ENCODE results near the gene ZNF639. TPM values are rescaled to one million over a fixed set of nuclear protein-coding genes. Genes with fewer than 3 reads are reported as not detected.
A peak's percentile ranks its signal among the peaks of the same experiment; 100 is the strongest.

The ZNF639 gene
- total and polyA plus RNA-seq, 2 of the 13 experiments (the other 11 are each of a cell fraction or from before 2014, with no cell fraction given), result 11.6 to 42.4 TPM

DNA sequence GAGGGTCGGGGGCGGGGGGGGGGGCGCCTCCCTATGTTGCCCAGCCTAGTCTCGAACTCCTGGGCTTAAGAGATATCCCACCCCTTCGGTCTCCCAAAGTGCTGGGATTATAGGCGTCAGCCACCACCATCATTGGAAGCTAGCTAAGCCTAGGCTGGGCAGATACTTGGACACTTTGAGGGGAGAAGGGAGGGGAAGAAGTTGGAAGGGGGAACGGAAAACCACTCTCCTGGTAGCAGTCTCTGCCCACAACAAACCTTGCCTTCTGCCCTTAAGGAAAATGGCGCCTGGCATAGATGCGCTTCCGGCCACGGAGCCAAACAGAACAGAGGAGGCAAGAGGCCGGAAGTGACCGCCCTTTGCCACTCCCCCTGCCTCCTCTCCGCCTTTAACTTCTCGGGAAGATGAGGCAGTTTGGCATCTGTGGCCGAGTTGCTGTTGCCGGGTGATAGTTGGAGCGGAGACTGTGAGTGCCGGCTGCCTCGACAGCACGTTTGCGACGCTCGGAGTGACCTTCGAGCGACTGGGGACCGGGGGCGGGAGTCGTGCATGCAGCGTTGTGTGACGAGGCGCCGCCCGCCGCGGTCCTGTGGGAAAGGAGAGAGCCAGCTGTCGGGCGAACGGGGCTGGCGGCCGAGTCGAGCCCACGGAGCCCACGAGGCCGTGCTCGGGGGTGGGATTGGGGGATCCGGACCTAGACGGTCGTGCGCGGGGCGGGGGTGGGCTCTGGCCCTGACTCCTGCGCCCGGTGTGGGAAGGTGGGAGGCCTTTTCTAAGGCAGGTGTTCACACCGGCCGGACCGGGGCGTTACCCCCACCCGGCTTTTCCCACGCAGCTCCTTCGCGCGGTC lies 24.7 kb downstream of the ZNF639 start, which contains the start of gene MFN1 (continued):
- TF ChIP-seq, protein P1, sequence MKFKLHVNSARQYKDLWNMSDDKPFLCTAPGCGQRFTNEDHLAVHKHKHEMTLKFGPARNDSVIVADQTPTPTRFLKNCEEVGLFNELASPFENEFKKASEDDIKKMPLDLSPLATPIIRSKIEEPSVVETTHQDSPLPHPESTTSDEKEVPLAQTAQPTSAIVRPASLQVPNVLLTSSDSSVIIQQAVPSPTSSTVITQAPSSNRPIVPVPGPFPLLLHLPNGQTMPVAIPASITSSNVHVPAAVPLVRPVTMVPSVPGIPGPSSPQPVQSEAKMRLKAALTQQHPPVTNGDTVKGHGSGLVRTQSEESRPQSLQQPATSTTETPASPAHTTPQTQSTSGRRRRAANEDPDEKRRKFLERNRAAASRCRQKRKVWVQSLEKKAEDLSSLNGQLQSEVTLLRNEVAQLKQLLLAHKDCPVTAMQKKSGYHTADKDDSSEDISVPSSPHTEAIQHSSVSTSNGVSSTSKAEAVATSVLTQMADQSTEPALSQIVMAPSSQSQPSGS (CRISPR knock-in tag; IDR thresholded peaks at IDR 0.05), result no peak
- peak; percentile 82; the same call in 1 of the 2 replicates for TF ChIP-seq ZFP90 (CRISPR knock-in tag; IDR thresholded peaks at IDR 0.05; ENCODE audit: borderline replicate concordance)
- TF ChIP-seq SRF (IDR thresholded peaks at IDR 0.05; ENCODE audit: low read depth, low read length), result no peak
- TF ChIP-seq, protein P2, sequence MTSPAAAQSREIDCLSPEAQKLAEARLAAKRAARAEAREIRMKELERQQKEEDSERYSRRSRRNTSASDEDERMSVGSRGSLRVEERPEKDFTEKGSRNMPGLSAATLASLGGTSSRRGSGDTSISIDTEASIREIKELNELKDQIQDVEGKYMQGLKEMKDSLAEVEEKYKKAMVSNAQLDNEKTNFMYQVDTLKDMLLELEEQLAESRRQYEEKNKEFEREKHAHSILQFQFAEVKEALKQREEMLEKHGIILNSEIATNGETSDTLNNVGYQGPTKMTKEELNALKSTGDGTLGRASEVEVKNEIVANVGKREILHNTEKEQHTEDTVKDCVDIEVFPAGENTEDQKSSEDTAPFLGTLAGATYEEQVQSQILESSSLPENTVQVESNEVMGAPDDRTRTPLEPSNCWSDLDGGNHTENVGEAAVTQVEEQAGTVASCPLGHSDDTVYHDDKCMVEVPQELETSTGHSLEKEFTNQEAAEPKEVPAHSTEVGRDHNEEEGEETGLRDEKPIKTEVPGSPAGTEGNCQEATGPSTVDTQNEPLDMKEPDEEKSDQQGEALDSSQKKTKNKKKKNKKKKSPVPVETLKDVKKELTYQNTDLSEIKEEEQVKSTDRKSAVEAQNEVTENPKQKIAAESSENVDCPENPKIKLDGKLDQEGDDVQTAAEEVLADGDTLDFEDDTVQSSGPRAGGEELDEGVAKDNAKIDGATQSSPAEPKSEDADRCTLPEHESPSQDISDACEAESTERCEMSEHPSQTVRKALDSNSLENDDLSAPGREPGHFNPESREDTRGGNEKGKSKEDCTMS (CRISPR knock-in tag; conservative IDR thresholded peaks at IDR 0.05), result no peak
- peak; percentile 12 for TF ChIP-seq ZNF781 (CRISPR knock-in tag; IDR thresholded peaks at IDR 0.05; ENCODE audit: borderline replicate concordance, not compliant biosample characterization)
- no peak for TF ChIP-seq ZNF615 (CRISPR knock-in tag; IDR thresholded peaks at IDR 0.05; ENCODE audit: borderline replicate concordance)
- no peak for TF ChIP-seq ZBTB2 (CRISPR knock-in tag; IDR thresholded peaks at IDR 0.05; ENCODE audit: low read depth)
- no peak for TF ChIP-seq ZNF570 (CRISPR knock-in tag; IDR thresholded peaks at IDR 0.05; ENCODE audit: borderline replicate concordance)
- TF ChIP-seq, protein P3, sequence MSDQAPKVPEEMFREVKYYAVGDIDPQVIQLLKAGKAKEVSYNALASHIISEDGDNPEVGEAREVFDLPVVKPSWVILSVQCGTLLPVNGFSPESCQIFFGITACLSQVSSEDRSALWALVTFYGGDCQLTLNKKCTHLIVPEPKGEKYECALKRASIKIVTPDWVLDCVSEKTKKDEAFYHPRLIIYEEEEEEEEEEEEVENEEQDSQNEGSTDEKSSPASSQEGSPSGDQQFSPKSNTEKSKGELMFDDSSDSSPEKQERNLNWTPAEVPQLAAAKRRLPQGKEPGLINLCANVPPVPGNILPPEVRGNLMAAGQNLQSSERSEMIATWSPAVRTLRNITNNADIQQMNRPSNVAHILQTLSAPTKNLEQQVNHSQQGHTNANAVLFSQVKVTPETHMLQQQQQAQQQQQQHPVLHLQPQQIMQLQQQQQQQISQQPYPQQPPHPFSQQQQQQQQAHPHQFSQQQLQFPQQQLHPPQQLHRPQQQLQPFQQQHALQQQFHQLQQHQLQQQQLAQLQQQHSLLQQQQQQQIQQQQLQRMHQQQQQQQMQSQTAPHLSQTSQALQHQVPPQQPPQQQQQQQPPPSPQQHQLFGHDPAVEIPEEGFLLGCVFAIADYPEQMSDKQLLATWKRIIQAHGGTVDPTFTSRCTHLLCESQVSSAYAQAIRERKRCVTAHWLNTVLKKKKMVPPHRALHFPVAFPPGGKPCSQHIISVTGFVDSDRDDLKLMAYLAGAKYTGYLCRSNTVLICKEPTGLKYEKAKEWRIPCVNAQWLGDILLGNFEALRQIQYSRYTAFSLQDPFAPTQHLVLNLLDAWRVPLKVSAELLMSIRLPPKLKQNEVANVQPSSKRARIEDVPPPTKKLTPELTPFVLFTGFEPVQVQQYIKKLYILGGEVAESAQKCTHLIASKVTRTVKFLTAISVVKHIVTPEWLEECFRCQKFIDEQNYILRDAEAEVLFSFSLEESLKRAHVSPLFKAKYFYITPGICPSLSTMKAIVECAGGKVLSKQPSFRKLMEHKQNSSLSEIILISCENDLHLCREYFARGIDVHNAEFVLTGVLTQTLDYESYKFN (CRISPR knock-in tag; conservative IDR thresholded peaks at IDR 0.05), result no peak; the same call in 1 of the 2 replicates
- TF ChIP-seq CBX1 (IDR thresholded peaks at IDR 0.05; ENCODE audit: low read depth), result no peak
- TF ChIP-seq NKX3-1 (CRISPR knock-in tag; IDR thresholded peaks at IDR 0.05), result no peak
- peak; percentile 86 for TF ChIP-seq ZNF274 (CRISPR knock-in tag; IDR thresholded peaks at IDR 0.05)
- 0 out of 2 replicates have a peak, but pooled peaks have one; percentile 26 for TF ChIP-seq ZNF354B (CRISPR knock-in tag; IDR thresholded peaks at IDR 0.05)
- no peak for TF ChIP-seq NFIB (CRISPR knock-in tag; IDR thresholded peaks at IDR 0.05; ENCODE audit: borderline replicate concordance)
- no peak for TF ChIP-seq ZNF546 (CRISPR knock-in tag; conservative IDR thresholded peaks at IDR 0.05)
